GM12872 (cell line): Measurements from ENCODE around the gene CPVL.

Source experiments
- CTCF ChIP-seq: IDR thresholded peaks from 3 replicates; pipeline ENCODE4 v1.5.1; 2011; ENCODE audit warnings: low read depth, mild to moderate bottlenecking, low read length, moderate library complexity; ENCODE audit not compliant: insufficient read depth

CPVL gene

GRCh38 chr7:29090836-29091601 is 55.3 kb downstream of the CPVL start:
- TF ChIP-seq CTCF: no peak

GRCh38 chr7:29090151-29090805 is 56.1 kb downstream of the CPVL start:
- no peak for TF ChIP-seq CTCF

- no peak for TF ChIP-seq CTCF
These were observed 58.5 kb downstream of the CPVL start for GRCh38 chr7:29087840-29088170.

GRCh38 chr7:29086545-29086944 is 59.8 kb downstream of the CPVL start:
- no peak for TF ChIP-seq CTCF

- no peak for TF ChIP-seq CTCF
These were observed 61.5 kb downstream of the CPVL start for GRCh38 chr7:29084832-29085231.

- no peak for TF ChIP-seq CTCF
These were observed 65.5 kb downstream of the CPVL start for GRCh38 chr7:29080803-29081202.

GRCh38 chr7:29078311-29079260 is 67.8 kb downstream of the CPVL start:
- no peak for TF ChIP-seq CTCF
